ENCODE measurements around the gene AMIGO1.

Gene AMIGO1

GRCh38 chr1:109487261-109487660 lies 22.3 kb downstream of the AMIGO1 start:
- Mint-ChIP-seq H3K36me3 (ENCODE audit: low read depth) (peaks cover 14% of the 10 kb centered on the region), H3K27ac (no peak overlapping the region), H3K4me3 (no peak overlapping the region), H3K4me1 (peaks cover 48% of the 10 kb centered on the region), H3K27me3 (ENCODE audit: low read depth, poor library complexity) (peaks cover 3% of the 10 kb centered on the region), H3K9me3 (no peaks in the 10 kb centered on the region)
- TF ChIP-seq CTCF (IDR thresholded peaks at IDR 0.05), result no peak
- DNase-seq, result no peak

GRCh38 chr1:109485001-109485400 lies 24.5 kb downstream of the AMIGO1 start:
- no peak overlapping the region for H3K27ac Mint-ChIP-seq
- peaks cover 6% of the 10 kb centered on the region for H3K27me3 Mint-ChIP-seq (ENCODE audit: low read depth, poor library complexity)
- peaks cover 38% of the 10 kb centered on the region for H3K4me1 Mint-ChIP-seq
- H3K36me3 Mint-ChIP-seq (ENCODE audit: low read depth), result peaks cover 14% of the 10 kb centered on the region
- H3K4me3 Mint-ChIP-seq, result peak overlapping the region; percentile 90
- H3K9me3 Mint-ChIP-seq, result no peaks in the 10 kb centered on the region
- no peak for TF ChIP-seq CTCF (IDR thresholded peaks at IDR 0.05)
- DNase-seq, result no peak

GRCh38 chr1:109484519-109484975 lies 25.0 kb downstream of the AMIGO1 start:
- DNase-seq, result no peak
- H3K4me3 Mint-ChIP-seq, result peak overlapping the region; percentile 90
- peaks cover 38% of the 10 kb centered on the region for H3K4me1 Mint-ChIP-seq
- peaks cover 8% of the 10 kb centered on the region for H3K27me3 Mint-ChIP-seq (ENCODE audit: low read depth, poor library complexity)
- H3K27ac Mint-ChIP-seq, result peak overlapping the region; percentile 15
- H3K36me3 Mint-ChIP-seq (ENCODE audit: low read depth), result peaks cover 14% of the 10 kb centered on the region
- TF ChIP-seq CTCF (IDR thresholded peaks at IDR 0.05), result no peak
- H3K9me3 Mint-ChIP-seq, result no peaks in the 10 kb centered on the region

- Mint-ChIP-seq H3K27ac (peak within 1 kb of the TSS; percentile 87), H3K9me3 (no peaks in the 10 kb centered on the region), H3K4me1 (peaks cover 38% of the 10 kb centered on the region), H3K27me3 (ENCODE audit: low read depth, poor library complexity) (peaks cover 13% of the 10 kb centered on the region), H3K4me3 (peak within 1 kb of the TSS; percentile 90), H3K36me3 (ENCODE audit: low read depth) (peaks cover 14% of the 10 kb centered on the region)
- peak; percentile 92 for DNase-seq
- TF ChIP-seq CTCF (IDR thresholded peaks at IDR 0.05), result no peak
Observed at GRCh38 chr1:109483672-109484518, 25.6 kb downstream of the AMIGO1 start, which contains the start of gene ATXN7L2. Gene ATXN7L2 (plus strand): TSS chr1:109483905. CDS start chr1:109483954, 49 bp downstream.

- Mint-ChIP-seq H3K4me1 (peaks cover 38% of the 10 kb centered on the region), H3K9me3 (no peaks in the 10 kb centered on the region), H3K4me3 (peak overlapping the region; percentile 90), H3K36me3 (ENCODE audit: low read depth) (peaks cover 11% of the 10 kb centered on the region), H3K27ac (no peak overlapping the region), H3K27me3 (ENCODE audit: low read depth, poor library complexity) (peaks cover 13% of the 10 kb centered on the region)
- DNase-seq, result peak; percentile 67
- TF ChIP-seq CTCF (IDR thresholded peaks at IDR 0.05), result peak; percentile 12
Observed at GRCh38 chr1:109482791-109483671, 26.5 kb downstream of the AMIGO1 start.
